GM18505 (cell line): ENCODE data around the gene VPS11.
A peak's percentile ranks its signal among the peaks of the same experiment; 100 is the strongest.
"Not testable (repeated sequence)": the region's sequence is repeated elsewhere in the genome, so short reads cannot be mapped to it uniquely, and the experiment has no call there.

ENCODE experiments used
- ATAC-seq: cut with Tn5 transposase; IDR thresholded peaks from one replicate; pipeline ENCODE4 v1.9.1; 2021; ENCODE audit not compliant: unreplicated experiment
- POLR2A ChIP-seq: IDR thresholded peaks from 4 replicates; pipeline ENCODE4 v1.6.1; 2011; ENCODE audit warnings: borderline replicate concordance; ENCODE audit not compliant: insufficient read depth, insufficient read length; ENCODE audit errors: extremely low read depth

The VPS11 gene

DNA sequence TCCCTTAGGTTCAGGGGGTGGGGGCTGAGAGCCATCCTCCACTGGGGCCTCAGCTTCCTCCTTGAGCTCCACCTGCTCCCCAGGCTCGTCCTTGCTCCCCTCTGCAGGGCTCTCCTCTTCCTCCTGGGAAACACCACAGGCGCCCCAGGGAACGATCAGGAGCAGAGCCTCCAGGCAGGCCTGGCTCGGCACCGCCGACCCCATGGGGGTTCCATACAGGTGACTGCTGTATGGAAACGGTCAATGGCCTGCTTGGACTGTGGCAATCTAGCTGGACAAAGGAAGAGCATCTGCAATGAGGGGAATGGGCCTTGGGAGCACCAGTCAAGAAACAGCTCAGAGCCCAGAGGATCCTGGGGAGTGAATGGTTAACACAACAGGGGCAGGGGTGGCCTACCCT, 18.5 kb upstream of the VPS11 start:
- no peak for TF ChIP-seq POLR2A
- no peak for ATAC-seq

DNA sequence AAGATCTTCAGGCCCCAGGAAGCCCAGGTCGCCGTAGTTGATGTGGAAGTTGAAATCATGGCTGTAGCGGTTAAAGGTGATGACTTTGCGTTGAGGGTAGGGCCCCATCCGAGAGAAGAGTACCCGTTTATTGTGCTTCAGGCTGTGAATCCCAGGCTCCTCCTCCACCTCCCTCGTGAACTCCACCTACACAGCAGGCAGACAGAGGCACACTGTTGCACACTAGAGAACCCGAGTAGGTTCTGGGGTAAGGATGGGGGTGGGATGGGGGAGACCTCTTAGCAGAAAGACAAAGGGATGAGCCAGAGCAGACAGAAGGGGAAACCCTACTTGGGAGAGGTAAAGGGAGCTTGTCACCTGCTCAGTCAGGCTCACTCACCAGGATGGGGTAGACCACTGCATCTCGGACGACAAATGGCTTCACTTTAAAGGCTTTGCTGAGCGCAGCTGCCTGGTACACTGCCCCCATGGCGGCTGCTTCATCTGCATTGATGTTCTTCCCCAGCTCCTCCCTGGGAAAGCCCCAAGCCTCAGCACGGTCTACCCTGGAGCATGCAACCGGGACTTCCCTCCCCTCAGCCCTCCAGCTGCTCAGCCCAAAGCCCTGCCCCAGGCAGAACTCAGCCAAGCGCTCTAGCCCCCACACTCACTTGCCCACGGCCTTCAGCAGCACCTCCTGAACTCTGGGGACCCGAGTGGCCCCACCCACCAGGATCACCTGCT, 16.0 kb upstream of the VPS11 start:
- TF ChIP-seq POLR2A = peak; percentile 61
- ATAC-seq = no peak

DNA sequence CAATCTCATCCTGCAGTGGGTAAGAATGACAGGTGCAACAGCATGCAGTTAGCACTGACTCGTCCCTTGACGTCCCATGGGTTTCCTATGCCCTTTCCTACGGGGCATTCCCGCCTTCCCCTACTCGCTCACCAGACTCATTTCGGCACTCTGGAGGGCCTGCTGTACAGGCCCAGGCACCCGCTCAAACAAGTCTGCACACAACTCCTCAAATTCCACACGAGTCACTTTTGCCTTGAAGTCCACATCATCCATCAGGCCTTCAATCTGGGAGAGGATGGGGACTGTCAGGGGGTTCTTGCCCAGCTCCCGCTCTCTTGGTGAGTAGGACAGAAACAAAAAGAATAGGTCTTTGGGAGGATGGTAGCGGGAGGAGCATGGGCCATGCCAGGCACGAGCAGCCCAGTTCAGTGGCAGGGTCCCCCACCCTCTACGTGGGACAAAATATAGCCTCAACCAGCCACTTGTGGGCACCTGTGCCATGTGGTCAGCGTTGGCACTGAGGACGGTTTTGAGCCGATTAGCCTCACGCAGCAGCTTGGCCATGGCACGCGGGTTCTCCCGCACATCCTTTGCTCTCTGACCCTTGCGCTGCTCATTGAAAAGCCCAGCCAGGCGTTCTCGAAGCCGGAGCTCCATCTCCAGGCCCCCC, 15.3 kb upstream of the VPS11 start:
- TF ChIP-seq POLR2A = no peak
- no peak for ATAC-seq

GRCh38 chr11:119054418-119054817, 13.2 kb upstream of the VPS11 start:
- no peak for ATAC-seq

GRCh38 chr11:119055901-119056300, 11.7 kb upstream of the VPS11 start:
- TF ChIP-seq POLR2A = no peak
- no peak for ATAC-seq

More at GRCh38 chr11:119054418-119054817, 13.2 kb upstream of the VPS11 start:
- TF ChIP-seq POLR2A = no peak

GRCh38 chr11:119056421-119056999, 11.1 kb upstream of the VPS11 start:
- TF ChIP-seq POLR2A = no peak
- ATAC-seq = peak; percentile 4

DNA sequence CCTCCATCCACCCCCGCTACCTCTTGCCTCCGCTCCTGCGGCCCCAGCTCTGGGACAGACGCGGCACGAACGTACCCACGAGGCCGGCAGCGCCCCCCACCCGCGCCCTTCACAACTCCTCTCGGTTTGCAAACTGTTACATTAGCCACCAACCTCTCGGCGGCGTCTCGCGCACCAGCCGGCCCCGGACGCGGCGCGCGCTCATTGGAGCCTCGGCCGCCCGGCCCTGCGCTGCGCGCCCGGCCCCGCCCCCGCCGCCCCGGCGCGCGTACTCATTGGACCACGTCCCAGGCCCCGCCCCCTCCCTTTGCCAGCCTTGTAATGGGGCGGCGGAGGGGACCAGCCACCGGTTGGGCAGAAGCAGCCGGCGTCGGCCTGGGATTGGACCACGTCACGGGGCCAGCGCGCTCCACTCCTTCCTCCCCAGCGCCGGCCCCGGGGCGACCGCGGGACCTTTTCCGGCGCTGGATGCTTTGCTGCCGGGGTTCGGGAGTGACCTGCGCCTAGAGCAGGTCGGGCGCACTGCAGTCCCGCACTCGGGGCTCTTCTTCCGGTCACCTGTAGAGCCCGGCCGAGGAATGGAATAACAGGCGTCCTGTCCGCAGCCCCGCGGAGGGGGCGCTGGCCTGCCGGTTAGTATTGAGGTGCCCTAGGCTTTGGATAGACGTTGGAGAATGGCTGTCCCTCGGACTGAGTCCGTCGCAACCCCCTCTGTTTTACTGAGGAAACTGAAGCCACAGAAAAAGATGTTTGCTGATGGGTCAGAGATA, 10.4 kb upstream of the VPS11 start, which contains the start of gene HYOU1:
Gene HYOU1 (minus strand): TSS at position 206 of the 770 bp plus-strand sequence. CDS start 1,045 bp downstream, outside the sequence.
- peak; percentile 84 for TF ChIP-seq POLR2A
- peak; percentile 92 for ATAC-seq

- ATAC-seq = not testable (repeated sequence)
Observed at GRCh38 chr11:119059128-119059527, 8.5 kb upstream of the VPS11 start.

DNA sequence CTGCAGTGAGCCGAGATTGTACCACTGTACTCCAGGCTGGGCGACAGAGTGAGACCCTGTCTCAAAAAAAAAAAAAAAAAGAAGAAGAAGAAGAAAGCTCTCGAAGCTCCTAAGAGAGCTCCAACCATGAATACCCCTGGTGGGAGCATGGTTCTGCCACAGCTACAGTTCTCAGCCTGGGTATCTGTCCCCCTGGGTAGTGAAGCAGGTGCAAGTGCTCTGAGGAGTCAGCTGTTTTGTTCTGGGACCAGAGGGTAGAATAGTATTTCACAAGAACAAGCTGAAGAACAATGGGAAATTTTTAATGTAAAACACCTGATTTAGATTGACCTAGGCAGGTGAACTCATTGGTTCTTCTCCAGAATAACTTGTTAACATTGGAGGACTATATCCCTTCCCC, 6.4 kb upstream of the VPS11 start:
- ATAC-seq = no peak
- TF ChIP-seq POLR2A = no peak

DNA sequence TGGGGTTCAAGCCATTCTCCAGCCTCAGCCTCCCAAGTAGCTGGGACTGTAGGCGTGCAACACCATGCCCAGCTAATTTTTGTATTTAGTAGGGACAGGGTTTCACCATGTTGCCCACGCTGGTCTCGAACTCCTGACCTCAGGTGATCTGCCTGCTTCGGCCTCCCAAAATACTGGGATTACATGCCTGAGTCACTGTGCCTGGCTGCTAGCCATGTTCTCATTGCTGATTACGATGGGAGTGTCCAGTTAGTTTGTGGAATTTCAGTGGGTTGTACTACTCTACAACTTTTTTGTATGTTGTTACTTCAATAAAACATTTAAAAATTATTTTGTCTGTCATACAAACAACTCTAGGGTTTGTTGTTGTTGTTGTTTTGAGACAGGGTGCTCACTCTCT, 4.8 kb upstream of the VPS11 start:
- no peak for ATAC-seq
- TF ChIP-seq POLR2A = no peak

DNA sequence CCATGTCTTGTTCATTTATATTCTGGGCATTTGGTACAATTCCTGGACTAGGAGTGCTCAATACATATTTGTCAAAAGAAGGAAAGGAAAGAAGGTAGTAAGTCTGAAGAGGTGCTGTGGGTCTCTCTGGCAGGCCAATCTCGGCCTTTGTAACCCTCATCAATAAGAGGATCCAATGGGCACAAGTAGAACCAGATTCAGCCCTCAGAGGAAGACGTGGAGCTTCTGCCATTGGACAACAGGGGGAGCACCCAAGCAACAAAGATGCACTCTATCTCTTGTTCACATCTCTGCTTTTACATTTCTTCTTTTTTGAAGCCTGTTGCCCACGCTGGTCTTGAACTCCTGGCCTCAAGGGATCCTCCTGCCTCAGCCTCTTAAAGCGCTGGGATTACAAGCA, 2.2 kb upstream of the VPS11 start:
- TF ChIP-seq POLR2A = no peak
- ATAC-seq = no peak

DNA sequence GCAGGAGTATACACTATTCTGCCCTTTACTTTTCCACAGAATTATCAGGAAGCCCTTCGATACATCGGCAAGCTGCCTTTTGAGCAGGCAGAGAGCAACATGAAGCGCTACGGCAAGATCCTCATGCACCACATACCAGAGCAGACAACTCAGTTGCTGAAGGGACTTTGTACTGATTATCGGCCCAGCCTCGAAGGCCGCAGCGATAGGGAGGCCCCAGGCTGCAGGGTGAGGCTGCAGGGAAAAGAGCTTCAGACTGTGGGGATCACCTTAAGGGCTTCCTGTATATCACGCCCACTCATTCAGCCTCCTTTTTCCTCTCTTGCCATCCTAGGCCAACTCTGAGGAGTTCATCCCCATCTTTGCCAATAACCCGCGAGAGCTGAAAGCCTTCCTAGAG, 10.2 kb downstream of the VPS11 start:
- ATAC-seq = no peak
- TF ChIP-seq POLR2A = no peak

- ATAC-seq = no peak
Observed at GRCh38 chr11:119078675-119079420, 11.2 kb downstream of the VPS11 start.

More at GRCh38 chr11:119078675-119079420, 11.2 kb downstream of the VPS11 start:
- no peak for TF ChIP-seq POLR2A
